KMS-11 (cell line): ENCODE results near the gene PRLR.

Experiments used
- H2AFZ ChIP-seq: fragments of 200-600 bp; sonication (generic); 2 replicates; pipeline ENCODE4 v1.6.1; 2016; ENCODE audit warnings: antibody characterized with exemption, mixed run types, low read depth
- H3K27ac ChIP-seq: fragments of 200-600 bp; sonication (generic); 2 replicates; pipeline ENCODE4 v1.6.1; 2016; ENCODE audit warnings: mild to moderate bottlenecking, mixed run types
- H3K27me3 ChIP-seq: fragments of 200-600 bp; sonication (generic); 2 replicates; pipeline ENCODE4 v1.6.1; 2017; ENCODE audit warnings: mild to moderate bottlenecking, low read depth, mixed run types, moderate library complexity; ENCODE audit not compliant: insufficient read depth
- H3K36me3 ChIP-seq: fragments of 200-600 bp; sonication (generic); 2 replicates; pipeline ENCODE4 v1.6.1; 2017; ENCODE audit warnings: mild to moderate bottlenecking, mixed run types; ENCODE audit not compliant: insufficient read depth
- H3K4me1 ChIP-seq: fragments of 200-600 bp; sonication (generic); 2 replicates; pipeline ENCODE4 v1.6.1; 2016; ENCODE audit warnings: mild to moderate bottlenecking, low read depth, mixed run types; ENCODE audit not compliant: poor library complexity, severe bottlenecking
- H3K4me2 ChIP-seq: fragments of 200-600 bp; sonication (generic); 2 replicates; pipeline ENCODE4 v1.7.0; 2016; ENCODE audit warnings: mild to moderate bottlenecking, mixed run types
- H3K4me3 ChIP-seq: fragments of 200-600 bp; sonication (generic); IDR thresholded peaks from 2 replicates; pipeline ENCODE4 v1.6.1; 2017; ENCODE audit warnings: low read depth, low read length, mixed read lengths; ENCODE audit not compliant: insufficient read depth
- H3K79me2 ChIP-seq: fragments of 200-600 bp; sonication (generic); 2 replicates; pipeline ENCODE4 v1.6.1; 2016; ENCODE audit warnings: low read depth, mixed run types; ENCODE audit not compliant: insufficient read depth
- H3K9ac ChIP-seq: fragments of 200-600 bp; sonication (generic); 2 replicates; pipeline ENCODE4 v1.6.1; 2016; ENCODE audit warnings: mild to moderate bottlenecking, mixed run types
- H4K20me1 ChIP-seq: fragments of 200-600 bp; sonication (generic); 2 replicates; pipeline ENCODE4 v1.6.1; 2016; ENCODE audit warnings: mild to moderate bottlenecking, mixed run types; ENCODE audit not compliant: insufficient read depth
- TF ChIP-seq, protein P1 (sequence below): fragments of 200-600 bp; sonication (generic); conservative IDR thresholded peaks from 2 replicates; pipeline ENCODE4 v1.6.1; 2017; ENCODE audit warnings: low read depth, mild to moderate bottlenecking, antibody characterized with exemption, low read length, moderate library complexity, mixed read lengths

Gene PRLR

DNA sequence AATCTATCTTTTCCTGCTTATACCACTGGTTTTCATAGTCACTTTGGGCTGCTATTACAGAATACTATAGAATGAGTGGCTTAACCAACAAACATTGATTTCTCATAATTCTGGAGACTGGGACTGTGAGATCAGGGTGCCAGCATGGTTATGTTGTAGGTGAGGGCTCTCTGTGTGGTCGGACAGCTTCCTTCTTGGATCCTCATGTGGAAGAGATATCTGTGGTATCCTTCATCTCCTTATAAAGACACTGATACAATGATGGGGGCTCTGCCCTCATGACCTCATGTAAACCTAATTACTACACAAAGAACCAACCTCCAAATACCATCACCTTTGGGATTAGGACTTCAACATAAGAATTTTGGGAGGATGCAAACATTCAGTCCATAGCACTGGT, 13.9 kb upstream of the PRLR start:
- TF ChIP-seq, protein P1, sequence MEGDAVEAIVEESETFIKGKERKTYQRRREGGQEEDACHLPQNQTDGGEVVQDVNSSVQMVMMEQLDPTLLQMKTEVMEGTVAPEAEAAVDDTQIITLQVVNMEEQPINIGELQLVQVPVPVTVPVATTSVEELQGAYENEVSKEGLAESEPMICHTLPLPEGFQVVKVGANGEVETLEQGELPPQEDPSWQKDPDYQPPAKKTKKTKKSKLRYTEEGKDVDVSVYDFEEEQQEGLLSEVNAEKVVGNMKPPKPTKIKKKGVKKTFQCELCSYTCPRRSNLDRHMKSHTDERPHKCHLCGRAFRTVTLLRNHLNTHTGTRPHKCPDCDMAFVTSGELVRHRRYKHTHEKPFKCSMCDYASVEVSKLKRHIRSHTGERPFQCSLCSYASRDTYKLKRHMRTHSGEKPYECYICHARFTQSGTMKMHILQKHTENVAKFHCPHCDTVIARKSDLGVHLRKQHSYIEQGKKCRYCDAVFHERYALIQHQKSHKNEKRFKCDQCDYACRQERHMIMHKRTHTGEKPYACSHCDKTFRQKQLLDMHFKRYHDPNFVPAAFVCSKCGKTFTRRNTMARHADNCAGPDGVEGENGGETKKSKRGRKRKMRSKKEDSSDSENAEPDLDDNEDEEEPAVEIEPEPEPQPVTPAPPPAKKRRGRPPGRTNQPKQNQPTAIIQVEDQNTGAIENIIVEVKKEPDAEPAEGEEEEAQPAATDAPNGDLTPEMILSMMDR = no peak

DNA sequence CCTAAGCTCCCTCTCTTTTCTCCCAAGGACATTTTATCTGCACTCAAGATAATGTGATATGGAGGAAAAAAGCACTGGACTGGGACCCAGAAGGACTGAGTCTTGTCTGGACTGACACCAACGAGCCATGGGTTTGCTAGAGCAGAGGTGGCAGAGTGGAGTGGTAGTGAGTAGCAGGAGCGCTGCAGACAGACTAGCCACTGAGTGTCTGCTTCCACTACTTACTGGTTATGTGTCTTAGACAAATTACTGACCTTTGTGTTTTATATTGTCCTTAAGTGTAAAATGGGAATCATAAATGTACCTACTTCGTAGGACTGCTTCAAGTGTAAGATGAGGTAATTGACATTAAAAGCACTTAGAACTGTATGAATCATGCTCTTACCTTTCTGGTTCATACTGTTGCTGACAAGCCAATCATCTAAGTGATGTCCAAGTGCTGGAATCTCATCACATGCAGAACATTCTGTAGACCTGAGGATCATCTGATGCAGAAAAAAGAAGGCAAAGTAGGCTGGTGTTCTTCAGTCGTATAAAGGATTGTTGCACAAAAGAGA, 12.5 kb upstream of the PRLR start:
- Histone ChIP-seq H3K36me3 (no peaks in the 10 kb centered on the region), H3K27ac (no peak overlapping the region), H3K4me1 (peaks cover 32% of the 10 kb centered on the region), H3K4me3 (no peak overlapping the region), H3K4me2 (no peak overlapping the region), H4K20me1 (no peaks in the 10 kb centered on the region), H3K79me2 (no peaks in the 10 kb centered on the region), H3K9ac (no peak overlapping the region), H3K27me3 (no peaks in the 10 kb centered on the region), H2AFZ (no peak overlapping the region)
- TF ChIP-seq, protein P1 = no peak

More for the DNA sequence above, 13.9 kb upstream of the PRLR start:
- no peaks in the 10 kb centered on the region for H4K20me1 ChIP-seq
- H3K27ac ChIP-seq = no peak overlapping the region
- no peaks in the 10 kb centered on the region for H3K36me3 ChIP-seq
- no peaks in the 10 kb centered on the region for H3K79me2 ChIP-seq
- H3K9ac ChIP-seq = no peak overlapping the region
- no peaks in the 10 kb centered on the region for H3K27me3 ChIP-seq
- no peak overlapping the region for H2AFZ ChIP-seq
- no peak overlapping the region for H3K4me2 ChIP-seq
- H3K4me1 ChIP-seq = peaks cover 46% of the 10 kb centered on the region
- H3K4me3 ChIP-seq = no peak overlapping the region

- no peaks in the 10 kb centered on the region for H3K27me3 ChIP-seq
- no peaks in the 10 kb centered on the region for H3K36me3 ChIP-seq
- no peak overlapping the region for H3K9ac ChIP-seq
- H2AFZ ChIP-seq = no peak overlapping the region
- H3K4me3 ChIP-seq = no peak overlapping the region
- H3K27ac ChIP-seq = no peak overlapping the region
- H3K79me2 ChIP-seq = no peaks in the 10 kb centered on the region
- TF ChIP-seq, protein P1 = no peak
- peak overlapping the region; percentile 23; the same call in 1 of the 2 replicates for H3K4me2 ChIP-seq
- H3K4me1 ChIP-seq = peaks cover 13% of the 10 kb centered on the region
- H4K20me1 ChIP-seq = no peaks in the 10 kb centered on the region
Measured at GRCh38 chr5:35240892-35241291, 10.6 kb upstream of the PRLR start.

GRCh38 chr5:35239911-35240610, 9.8 kb upstream of the PRLR start:
- H3K9ac ChIP-seq = no peak overlapping the region
- no peak overlapping the region for H3K4me3 ChIP-seq
- H3K79me2 ChIP-seq = no peaks in the 10 kb centered on the region
- peaks cover 12% of the 10 kb centered on the region for H3K4me1 ChIP-seq
- TF ChIP-seq, protein P1 = no peak
- H4K20me1 ChIP-seq = no peaks in the 10 kb centered on the region
- no peak overlapping the region for H2AFZ ChIP-seq
- no peak overlapping the region for H3K27ac ChIP-seq
- H3K4me2 ChIP-seq = no peak overlapping the region
- H3K27me3 ChIP-seq = no peaks in the 10 kb centered on the region
- no peaks in the 10 kb centered on the region for H3K36me3 ChIP-seq
